CD4-positive, alpha-beta T cell treated with Interleukin-6 at 100 ng/mL for 8 hours (primary cell): ENCODE results near the gene ANXA1.
"Not testable (repeated sequence)": the region's sequence is repeated elsewhere in the genome, so short reads cannot be mapped to it uniquely, and the experiment has no call there.

ENCODE experiments used
- DNase-seq: peaks from one replicate; pipeline ENCODE4 v3.0.0-alpha.2; 2020; ENCODE audit warnings: mixed read lengths, low spot score

Gene ANXA1

DNA sequence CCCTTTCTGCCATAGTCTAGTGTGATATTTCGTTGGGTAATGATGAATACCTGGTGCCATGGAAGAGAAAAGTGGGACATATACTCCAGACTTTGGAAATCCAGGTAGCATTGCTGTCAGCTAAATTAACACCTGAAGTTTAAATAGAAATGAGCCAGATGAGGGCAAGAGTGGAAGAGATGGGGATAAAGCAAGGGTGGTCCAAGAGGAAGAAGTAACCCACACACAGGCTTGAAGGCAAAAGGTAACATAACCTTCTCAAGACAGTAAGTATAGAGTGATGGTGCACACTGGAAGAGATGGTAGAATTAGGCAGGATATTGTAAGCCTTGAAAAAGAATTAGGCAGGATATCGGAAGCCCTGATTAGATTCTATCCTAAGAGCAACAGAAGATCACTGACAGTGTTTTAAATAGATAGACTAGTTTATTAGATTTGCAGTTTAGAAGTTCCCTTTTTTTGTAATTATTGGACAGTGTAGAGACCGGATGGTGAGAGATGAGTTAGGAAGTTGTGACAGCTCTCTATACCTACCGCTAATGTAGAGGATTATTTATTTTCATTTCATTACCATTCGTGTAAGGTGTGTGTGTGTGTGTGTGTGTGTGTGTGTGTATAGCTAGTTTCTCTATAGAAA lies 16.8 kb downstream of the ANXA1 start:
- no peak for DNase-seq

DNA sequence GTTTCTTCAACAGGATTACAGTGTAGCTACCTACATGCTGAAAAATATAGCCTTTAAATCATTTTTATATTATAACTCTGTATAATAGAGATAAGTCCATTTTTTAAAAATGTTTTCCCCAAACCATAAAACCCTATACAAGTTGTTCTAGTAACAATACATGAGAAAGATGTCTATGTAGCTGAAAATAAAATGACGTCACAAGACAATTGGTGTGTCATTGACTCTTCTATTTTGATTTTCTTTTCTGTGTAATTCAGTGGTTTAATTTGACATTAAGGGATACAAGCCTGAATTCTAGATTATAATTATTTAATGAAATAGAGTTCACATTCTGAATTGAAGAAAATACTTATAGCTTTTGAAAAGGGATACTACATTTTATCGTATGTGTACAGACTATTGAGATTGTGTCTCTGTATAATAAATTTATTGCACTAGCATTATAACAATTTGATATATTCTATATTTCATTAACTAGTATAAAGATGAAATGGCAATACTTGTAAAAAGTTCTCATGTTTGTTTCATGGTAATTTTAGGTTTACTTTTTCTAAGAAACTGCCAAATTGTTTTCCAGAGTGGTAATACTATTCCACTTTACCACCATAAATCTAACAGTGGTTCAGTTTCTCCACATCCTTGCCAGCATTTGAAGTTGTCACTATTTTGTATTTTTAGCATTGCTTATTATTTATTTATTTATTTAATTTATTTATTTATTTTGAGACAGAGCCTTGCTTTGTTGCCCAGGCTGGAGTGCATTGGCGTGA lies 18.7 kb downstream of the ANXA1 start:
- DNase-seq: no peak

DNA sequence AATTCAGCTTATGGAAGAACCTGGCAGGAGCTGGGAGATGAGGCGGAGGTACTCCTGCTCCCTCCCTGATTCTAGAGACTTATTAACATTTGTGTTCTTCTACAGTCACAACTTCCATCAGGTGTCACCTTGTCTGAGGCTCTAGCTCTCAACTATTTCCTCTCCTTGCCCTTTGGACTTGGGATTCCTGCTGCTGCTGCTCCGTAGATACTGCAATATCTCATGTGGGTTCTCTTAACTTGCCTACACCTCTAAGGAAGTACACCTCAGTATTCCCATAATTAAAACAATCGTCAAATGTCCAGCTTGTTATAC lies 21.2 kb downstream of the ANXA1 start:
- no peak for DNase-seq

DNA sequence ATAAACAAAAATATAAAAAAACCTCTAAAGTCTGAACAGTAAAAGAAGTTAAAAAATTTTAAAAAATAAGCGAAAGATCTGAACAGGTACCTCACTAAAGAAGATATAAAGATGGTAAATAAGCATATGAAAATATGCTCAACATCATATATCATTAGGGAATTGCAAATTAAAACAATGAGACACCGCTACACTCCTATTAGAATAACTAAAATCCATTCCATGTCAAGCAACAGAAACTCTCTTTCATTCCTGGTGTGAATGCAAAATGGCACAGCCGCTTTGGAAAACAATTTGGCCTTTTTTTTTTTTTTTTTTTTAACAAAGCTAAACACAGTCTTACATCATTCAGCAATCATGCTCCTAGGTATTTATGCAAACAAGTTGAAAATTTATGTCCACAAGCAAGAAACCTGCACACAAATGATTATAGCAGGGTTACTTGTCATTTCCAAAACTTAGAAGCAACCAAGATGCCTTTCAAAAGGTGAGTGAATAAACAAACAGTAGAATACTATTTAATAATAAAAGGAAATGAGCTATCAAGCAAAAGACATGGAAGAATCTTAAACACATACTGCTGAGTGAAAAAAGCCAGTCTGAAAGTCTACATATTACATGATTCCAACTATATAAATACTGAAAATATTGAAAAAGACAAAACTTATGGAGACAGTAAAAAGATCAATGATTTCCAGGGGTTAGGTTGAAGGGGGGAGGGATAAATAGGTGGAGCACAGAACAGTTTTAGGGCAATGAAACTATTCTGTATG lies 22.1 kb downstream of the ANXA1 start:
- DNase-seq: no peak

DNA sequence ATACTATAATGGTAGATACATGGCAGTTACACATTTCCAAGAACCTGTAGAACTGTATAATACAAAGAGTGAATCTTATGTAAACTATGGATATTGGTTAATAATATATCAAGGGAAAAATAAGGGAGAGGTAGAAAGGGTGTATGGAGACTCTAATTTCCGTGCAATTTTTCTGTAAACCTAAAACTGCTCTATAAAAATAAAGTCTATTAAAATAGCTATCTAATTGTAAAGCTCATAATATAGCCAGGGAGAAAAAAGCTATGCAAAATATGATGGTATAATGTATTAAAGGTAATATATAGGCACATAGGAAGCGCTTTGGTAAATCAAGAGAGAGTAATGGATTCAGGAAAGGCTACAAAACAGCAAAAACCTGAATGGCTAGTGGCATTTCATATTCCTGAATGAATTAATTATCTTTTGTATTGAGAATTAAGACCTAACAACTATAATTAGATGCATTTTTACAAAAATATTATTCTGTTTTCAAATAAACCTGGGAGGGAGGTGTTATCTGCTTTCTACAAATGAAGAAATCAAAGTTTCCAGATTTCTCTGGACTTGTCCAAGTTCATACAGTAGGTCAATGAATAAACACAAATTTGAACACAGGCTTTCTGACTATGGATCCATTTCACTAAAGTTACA lies 22.8 kb downstream of the ANXA1 start:
- no peak for DNase-seq

DNA sequence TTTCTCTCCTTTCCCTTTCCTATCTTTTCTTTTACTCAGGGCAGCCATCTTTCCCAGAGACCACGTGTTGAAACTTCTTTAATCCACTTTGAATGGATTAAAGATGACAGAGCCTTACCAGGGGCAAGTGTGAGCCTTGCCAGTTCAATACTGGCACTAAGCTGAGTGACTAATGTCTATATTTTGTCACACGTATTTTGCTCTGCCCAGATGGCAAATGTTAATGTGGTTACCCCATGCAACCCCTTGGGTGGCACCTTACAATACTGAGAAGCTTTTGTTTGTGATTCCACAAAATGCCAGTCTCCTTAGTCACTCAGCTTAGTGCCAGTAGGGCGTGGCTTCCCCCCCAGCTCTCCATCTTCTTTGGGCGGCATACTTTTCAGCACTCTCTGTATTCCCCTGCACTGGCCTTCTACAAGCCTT lies 24.8 kb downstream of the ANXA1 start:
- no peak for DNase-seq

DNA sequence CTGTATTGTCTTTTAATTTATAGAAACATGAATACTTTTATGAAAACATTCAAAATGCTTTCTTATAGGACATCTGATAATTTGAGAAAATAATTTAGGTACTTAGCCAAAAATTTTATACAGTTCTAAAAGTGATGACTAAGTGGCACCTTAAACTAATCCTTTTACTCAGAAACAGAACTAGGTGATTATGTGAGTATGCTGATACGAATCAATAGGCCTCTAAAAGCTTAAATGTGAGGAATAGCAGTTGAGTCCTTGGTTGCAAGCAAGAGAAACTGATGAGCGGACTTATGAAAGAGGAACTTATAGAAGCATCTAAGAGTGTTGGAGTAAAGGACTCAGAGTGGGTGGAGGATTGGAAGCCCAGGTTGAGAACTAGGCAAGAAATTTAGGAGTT lies 26.4 kb downstream of the ANXA1 start:
- no peak for DNase-seq

DNA sequence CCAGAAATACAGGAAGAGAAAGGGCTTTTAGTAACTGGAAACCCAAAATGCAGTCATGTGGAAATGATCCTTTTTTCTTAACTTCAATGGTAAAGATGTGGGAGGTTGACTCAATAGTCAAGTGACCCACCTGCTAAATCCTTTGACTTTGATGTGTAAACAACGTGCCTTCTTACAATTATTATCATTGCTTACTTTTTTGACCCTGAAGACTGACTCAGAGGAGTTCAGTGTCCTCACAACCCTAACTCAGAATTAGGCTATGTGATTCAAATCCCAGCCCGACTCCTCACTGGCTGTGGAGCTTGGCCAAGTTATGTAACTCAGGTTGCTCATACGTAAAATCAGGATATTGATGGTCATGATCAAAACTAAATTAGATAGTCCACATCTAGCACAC lies 27.9 kb downstream of the ANXA1 start:
- no peak for DNase-seq

DNA sequence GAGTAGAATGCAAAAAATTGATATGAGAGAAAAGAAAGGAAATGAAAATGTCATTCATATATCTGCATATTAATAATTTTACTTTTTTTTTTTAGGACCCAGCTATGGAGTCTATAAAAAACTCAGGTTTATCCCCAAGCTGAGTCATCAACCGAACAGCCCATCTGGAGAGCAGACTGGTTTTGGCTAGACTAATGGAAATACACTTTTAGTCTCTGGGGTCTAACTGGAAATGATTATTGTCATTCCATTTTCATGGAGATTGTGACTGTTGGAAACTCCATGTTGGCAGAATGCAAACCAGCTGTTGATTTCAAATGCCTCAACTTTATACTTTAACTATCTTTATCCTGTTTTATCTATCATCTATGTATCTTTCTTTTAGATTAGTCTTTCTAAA lies 28.7 kb downstream of the ANXA1 start:
- no peak for DNase-seq

DNA sequence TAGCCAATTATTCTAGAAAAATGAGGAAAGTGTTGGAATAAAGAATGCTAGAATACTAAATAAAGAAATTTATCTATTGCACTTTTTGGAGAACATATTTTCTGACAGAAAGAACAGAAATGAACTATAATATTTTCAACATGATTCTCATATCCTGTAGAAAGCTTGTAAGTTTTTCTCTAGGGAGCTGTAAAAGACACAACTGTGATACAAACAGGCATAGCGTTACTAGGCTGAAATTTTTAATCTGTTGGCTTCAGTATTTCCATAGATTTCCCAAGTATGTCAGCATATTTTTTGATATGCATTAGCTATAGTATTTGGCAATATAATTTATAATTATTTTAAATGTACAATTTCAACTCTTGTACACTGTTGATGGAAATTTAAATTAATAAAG lies 31.3 kb downstream of the ANXA1 start:
- DNase-seq: no peak

DNA sequence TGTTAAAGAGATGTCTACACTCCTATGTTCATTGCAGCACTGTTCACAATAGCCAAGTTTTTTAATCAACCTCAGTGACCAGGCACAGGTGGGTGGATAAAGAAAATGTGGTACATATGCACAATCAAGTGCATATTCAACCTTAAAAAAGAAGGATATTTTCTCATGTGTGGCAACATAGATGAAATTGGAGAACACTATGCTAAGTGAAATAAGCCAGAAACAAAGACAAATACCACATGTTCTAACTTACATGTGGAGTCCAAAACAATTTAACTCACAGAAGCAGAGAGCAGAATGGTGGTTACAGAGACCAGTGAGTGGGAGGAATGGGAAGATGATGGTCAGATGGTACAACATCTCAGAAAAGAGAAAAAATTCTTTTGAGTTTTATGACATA lies 31.8 kb downstream of the ANXA1 start:
- no peak for DNase-seq

DNA sequence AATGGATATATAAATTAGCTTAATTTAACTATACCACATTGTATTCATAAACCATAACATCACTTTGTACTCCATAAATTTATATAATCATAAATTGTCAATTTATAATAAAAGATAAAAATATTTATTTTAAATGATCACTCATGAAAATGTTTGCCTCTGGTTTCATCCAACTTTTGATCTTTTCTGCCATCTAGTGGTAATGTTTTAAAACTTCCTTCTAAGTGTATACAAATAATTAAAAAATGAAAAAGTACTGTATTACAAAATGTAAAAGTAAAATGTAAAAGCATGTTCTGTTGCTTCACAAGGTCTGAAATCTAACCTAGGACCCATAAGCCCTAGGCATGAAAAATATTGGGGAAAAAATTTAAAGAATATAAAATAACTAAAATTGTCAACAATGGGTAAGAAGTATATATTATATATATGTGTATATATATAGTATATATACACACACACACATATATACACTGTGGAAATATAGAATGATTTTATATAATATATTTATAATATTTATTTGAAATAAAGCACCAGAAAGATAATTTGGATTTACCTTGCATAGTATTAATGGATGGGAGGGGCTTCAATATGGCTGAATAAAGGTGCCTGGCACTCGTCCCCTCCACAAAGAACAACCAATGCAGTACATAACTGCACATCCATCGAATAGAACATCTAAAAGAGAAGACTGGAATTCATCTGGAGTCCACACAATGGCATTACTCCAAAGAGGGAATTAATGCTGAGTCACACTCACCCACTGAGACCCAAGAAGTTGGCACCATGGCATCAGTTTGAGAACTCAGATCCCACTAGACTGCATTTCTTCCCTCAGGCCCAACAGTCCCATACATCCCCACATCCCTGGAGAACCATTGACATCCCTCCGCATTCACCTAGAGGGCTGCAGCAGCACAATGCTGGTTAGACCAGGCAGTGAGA lies 32.5 kb downstream of the ANXA1 start:
- peak; percentile 43 for DNase-seq

DNA sequence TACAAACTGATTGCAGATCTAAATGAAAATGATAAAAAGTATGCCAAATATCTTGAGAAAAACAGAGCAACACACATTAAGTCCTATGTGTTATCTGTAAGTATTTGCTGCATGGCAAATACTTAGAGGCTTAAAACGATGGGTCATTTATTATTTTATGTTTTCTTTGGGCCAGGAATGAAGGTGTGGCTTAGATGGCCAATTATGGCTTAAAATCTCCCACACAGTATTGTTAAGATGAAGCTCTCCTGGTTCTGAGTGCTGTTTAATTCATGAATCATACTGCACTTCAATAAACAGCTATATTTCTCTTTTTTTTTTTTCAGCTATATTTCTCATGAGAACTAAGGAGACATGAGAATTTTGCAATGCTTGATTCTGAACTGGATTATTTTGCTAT lies 39.4 kb downstream of the ANXA1 start:
- not testable (repeated sequence) for DNase-seq

DNA sequence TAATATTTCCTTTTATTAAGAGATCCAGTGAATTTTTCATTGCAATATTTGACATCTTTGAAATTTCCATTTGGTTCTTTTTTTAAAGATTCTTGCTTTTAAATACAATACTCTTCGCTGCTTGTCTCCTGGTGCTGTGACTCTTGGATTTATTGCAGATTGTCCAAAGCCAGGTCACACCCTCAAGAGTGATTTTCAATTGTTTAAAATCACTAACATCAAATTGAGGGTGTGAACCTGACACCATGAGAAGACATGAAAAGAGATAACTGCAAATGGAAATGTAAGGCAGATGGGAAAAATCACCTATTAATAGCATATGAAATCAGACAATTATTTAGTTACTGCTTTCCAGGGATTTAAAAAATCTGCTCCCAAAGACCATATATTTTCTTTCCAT lies 42.6 kb downstream of the ANXA1 start:
- DNase-seq: no peak

DNA sequence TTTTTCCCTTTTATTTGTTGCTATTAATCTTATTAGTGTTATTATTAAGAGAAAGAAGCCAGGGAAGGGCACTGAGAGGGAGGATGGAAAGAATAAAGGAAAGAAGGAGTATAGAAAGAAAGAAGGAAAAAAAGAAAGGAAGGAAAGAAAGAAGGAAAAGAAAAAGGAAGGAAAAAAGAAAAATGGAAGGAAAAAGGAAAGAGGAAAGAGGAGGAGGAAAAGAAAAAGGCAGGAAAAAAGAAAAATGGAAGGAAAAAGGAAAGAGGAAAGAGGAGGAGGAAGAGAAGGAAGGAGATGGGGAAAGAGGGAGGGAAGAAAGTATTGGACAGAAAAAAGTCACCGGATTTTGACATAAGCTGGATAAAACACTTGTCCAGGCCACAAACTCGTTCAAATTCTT lies 47.8 kb downstream of the ANXA1 start:
- DNase-seq: no peak

DNA sequence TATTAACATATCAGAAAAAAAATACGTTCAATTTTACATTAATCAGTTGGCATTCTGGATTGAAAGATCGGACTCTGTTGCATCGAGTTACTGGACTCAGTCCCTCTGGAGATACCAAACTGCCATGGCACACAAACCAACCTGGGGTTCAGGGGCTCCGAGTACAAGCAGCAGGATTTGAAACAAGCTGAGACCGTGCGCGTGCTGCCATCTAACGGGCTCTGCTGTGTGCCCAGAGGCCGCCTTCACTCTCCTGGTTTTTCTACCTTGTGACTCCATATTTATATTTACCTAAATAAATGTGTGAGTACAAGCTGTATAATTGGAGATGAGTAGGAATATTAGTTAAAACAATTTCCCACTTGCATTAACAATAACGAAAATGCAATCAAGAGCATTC lies 48.2 kb downstream of the ANXA1 start:
- DNase-seq: no peak

DNA sequence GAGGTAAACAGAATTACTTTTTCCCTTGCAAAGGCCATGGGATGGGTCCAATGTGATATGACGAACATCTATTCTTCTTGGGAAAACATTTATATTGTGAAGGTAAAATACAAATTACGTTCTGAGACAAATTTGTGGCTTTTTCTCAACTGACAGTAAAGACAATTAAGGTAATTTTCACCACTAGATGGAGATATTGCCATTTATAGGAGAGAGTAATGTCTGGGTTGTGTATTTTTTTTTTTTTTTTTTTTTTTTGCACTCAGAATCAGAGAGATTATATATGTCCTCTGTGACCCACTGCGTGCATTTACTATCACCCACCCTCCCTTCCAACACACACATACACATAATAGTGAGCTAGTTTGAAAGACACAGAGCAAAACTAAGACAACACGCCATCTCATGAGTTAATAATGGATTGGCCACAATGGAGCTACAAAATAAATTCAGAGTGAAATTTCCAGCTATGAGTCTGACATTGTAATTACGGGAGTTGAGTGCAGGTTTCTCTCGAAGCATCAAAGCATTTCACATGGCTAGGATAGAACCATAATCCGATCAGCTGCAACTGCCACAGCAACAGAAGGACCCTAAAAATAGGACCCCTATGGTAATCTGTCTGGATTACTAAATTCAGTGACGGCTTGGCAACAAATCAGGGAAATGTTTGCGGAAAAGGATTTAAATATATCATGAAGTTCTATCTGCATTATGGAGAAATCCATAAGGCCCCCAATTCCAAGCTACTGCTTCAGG lies 49.2 kb downstream of the ANXA1 start:
- no peak for DNase-seq

DNA sequence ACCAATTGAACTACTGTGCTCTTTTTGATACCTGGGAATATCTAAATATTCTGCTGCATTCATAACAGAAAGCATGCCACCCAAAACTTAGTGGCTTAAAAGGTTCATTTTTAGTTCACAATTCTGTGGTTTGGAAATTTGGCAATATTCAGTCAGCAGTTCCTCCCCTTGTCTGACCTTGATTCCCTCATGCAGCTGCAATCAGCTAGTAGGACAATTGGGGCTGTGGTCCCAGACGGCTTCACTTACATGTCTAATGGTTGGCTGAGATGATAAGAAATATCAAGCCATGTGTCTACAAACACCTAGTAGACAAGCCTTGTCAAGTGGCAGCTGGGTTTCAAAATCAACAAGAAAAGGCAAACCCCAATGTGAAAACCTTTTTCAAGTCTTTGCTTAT lies 51.3 kb downstream of the ANXA1 start:
- DNase-seq: no peak

DNA sequence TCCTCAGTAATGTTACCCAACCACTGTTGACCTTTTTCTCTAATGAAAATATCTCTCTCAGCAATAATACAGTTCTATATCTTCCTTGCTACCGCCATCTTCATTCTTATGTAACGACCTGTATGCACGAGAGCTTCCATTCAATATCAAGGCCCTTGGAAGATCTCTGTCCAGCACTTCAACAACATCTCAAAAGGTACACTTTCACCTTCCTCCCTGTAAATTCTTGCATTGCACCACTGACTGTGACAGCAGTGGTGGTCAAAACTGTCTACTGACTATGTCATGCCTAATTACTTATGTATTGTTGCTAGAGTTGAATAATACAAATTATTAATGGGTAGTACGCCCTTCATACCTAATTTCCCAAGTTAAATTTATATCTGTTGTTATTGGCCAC lies 53.3 kb downstream of the ANXA1 start:
- DNase-seq: no peak

DNA sequence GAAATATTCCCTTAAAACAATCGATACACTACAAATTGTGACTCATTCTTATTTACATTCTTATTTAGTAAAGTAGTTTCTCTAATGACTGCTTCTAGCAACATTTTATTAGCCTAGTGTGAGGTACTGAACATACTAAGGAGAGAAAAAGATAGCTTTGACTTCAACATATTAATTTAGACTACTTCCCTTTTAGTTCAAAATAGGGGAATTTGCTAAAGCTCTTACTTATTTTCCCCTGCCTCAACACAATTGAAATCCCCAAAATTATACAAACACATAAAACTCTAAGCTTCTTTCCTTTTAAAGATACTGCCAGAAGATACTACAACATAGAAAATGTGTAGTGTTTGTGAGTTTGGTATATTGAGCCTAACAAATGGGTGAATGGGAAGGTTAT lies 55.2 kb downstream of the ANXA1 start:
- no peak for DNase-seq
